ENCODE measurements around the gene OR4X1.
"Not testable (repeated sequence)": the region's sequence is repeated elsewhere in the genome, so short reads cannot be mapped to it uniquely, and the experiment has no call there.

OR4X1 gene, protein sequence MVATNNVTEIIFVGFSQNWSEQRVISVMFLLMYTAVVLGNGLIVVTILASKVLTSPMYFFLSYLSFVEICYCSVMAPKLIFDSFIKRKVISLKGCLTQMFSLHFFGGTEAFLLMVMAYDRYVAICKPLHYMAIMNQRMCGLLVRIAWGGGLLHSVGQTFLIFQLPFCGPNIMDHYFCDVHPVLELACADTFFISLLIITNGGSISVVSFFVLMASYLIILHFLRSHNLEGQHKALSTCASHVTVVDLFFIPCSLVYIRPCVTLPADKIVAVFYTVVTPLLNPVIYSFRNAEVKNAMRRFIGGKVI

DNA sequence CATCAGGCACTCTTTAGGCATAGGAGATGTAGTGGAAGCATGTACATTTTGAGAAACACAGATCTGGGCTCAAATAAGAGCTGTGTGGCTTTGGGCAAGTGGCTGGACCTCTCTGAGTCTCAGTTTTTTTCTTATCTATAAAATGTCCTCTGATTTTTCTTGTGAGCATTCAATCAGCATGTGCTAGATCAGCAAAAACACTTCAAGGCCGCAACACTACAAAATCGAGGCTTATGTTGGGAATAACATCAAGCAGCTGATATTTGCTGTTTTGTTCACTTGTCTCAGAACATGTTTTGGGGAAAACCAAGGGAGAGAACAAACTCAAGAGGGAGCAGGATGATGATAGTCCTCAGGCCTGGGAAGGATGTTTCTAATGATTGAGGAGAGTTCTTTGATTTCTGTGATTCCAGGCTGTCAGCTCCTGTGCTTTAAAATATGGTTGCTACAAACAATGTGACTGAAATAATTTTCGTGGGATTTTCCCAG is at the start of gene OR4X1:
OR4X1 (plus strand) TSS at position 439 of the 489 bp plus-strand sequence; CDS start at position 439, 0 bp downstream.
- POLR2A ChIA-PET (ENCODE audit: low non-redundant PET) = no interaction called here
- DNase-seq (ENCODE audit: low spot score) = no peak
- CTCF ChIA-PET = no interaction called here
- TF ChIP-seq, protein P1, sequence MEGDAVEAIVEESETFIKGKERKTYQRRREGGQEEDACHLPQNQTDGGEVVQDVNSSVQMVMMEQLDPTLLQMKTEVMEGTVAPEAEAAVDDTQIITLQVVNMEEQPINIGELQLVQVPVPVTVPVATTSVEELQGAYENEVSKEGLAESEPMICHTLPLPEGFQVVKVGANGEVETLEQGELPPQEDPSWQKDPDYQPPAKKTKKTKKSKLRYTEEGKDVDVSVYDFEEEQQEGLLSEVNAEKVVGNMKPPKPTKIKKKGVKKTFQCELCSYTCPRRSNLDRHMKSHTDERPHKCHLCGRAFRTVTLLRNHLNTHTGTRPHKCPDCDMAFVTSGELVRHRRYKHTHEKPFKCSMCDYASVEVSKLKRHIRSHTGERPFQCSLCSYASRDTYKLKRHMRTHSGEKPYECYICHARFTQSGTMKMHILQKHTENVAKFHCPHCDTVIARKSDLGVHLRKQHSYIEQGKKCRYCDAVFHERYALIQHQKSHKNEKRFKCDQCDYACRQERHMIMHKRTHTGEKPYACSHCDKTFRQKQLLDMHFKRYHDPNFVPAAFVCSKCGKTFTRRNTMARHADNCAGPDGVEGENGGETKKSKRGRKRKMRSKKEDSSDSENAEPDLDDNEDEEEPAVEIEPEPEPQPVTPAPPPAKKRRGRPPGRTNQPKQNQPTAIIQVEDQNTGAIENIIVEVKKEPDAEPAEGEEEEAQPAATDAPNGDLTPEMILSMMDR (conservative IDR thresholded peaks at IDR 0.05; ENCODE audit: low read depth) = no peak
- H3K27ac ChIP-seq = no peak within 1 kb of the TSS

DNA sequence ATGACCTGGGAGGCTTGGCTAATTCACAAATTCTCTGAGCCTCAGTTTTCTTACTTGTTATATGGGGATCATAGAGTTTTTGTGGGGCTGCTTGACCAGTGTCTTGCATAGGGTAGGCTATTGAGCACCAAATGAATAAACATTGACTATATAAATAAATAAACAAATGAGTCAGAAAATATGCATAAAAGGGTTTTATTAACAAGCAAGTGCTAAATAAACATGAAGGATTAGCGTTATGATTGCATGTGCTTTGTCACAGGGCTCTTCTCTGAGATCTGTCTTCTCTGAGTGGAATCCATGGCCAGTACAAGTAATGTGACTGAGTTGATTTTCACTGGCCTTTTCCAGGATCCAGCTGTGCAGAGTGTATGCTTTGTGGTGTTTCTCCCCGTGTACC is 47.2 kb upstream of the OR4X1 start, which contains the start of gene OR4B1:
OR4B1 (plus strand) TSS at position 301 of the 400 bp plus-strand sequence; CDS start at position 301, 0 bp downstream.
- ChIA-PET CTCF (no interaction called here), POLR2A (ENCODE audit: low non-redundant PET) (no interaction called here)
- DNase-seq (ENCODE audit: low spot score) = no peak

DNA sequence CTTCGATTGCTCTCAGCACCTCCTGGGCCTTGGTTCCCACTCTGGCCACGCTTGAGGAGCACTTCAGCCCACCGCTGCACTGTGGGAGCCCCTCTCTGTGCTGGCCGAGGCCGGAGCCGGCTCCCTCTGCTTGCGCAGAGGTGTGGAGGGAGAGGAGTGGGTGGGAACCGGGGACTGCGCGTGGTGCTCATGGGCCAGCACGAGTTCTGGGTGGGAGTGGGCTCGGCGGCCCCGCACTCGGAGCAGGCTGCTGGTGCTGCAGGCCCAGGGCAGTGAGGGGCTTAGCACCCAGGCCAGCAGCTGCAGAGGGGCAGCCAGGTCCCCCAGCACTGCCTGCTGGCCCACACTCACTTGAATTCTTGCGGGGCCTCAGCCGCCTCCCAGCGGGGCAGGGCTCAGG is 34.9 kb upstream of the OR4X1 start:
- TF ChIP-seq, protein P1 (conservative IDR thresholded peaks at IDR 0.05; ENCODE audit: low read depth) = no peak
- ChIA-PET CTCF (interaction anchor here (0.6 kb wide), 1 partner anchor 296 kb away, joined by 3 read pairs; no protein-coding TSS in a partner anchor), POLR2A (ENCODE audit: low non-redundant PET) (no interaction called here)
- H3K27ac ChIP-seq = no peak overlapping the region
- no peak for DNase-seq (ENCODE audit: low spot score)

More for the DNA sequence above, 47.2 kb upstream of the OR4X1 start, which contains the start of gene OR4B1:
- TF ChIP-seq, protein P1 (conservative IDR thresholded peaks at IDR 0.05; ENCODE audit: low read depth) = no peak
- no peak within 1 kb of the TSS for H3K27ac ChIP-seq

DNA sequence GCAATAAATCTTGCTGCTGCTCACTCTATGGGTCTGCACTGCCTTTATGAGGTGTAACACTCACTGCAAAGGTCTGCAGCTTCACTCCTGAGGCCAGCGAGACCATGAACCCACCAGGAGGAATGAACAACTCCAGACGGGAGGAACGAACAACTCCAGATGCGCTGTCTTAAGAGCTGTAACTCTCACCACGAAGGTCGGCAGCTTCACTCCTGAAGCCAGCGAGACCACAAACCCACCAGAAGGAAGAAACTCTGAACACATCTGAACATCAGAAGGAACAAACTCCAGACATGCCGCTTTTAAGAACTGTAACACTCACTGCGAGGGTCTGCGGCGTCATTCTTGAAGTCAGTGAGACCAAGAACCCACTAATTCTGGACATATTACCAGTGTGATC is 33.6 kb upstream of the OR4X1 start:
- CTCF ChIA-PET = interaction anchor here (0.7 kb wide), 1 partner anchor 20 kb away, joined by 3 read pairs; no protein-coding TSS in a partner anchor
- H3K27ac ChIP-seq; DNase-seq (ENCODE audit: low spot score); POLR2A ChIA-PET (ENCODE audit: low non-redundant PET): not testable (repeated sequence)

DNA sequence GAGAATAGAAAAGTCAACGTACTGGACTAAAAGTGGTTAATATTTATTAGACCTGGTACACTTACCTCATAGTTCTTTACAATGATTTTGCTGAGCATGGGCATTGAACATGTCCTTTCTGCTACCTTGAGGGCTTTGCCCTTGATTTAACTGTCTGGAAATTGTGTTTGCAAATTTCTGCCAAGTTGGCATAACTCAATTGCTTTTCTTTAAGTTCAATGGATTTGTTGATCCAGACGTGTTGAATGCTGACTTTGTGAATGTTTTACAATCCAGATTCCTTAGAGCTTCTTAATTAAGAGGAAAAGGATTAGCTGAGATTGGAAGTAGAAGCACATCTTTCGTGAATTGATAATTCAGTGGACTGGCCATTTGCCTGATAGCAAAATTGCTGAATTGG is 25.9 kb upstream of the OR4X1 start:
- POLR2A ChIA-PET (ENCODE audit: low non-redundant PET) = no interaction called here
- DNase-seq (ENCODE audit: low spot score) = no peak
- CTCF ChIA-PET = no interaction called here
- TF ChIP-seq, protein P1 (conservative IDR thresholded peaks at IDR 0.05; ENCODE audit: low read depth) = no peak
- no peak overlapping the region for H3K27ac ChIP-seq

DNA sequence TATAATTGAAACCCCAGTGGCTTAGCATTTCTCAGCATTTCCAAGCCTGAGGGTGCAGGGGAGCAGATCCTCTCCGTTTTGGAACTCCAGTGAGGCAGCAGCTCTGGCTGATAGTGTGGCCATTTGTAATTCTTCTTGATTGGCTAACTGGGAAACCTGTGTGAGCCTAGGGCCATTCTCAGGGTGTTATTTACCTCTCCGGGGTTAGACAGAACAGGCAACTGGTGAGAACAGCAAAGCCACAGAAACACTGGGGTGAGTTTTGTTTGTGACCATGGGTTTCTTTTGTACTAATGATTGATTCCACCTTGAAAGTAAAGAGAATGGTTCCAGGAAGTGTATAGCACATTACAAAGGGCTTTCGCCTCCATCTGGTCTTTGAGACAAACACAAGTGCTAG is 21.2 kb upstream of the OR4X1 start:
- DNase-seq (ENCODE audit: low spot score) = no peak
- ChIA-PET POLR2A (ENCODE audit: low non-redundant PET) (no interaction called here), CTCF (no interaction called here)
- TF ChIP-seq, protein P1 (conservative IDR thresholded peaks at IDR 0.05; ENCODE audit: low read depth) = no peak
- no peak overlapping the region for H3K27ac ChIP-seq

DNA sequence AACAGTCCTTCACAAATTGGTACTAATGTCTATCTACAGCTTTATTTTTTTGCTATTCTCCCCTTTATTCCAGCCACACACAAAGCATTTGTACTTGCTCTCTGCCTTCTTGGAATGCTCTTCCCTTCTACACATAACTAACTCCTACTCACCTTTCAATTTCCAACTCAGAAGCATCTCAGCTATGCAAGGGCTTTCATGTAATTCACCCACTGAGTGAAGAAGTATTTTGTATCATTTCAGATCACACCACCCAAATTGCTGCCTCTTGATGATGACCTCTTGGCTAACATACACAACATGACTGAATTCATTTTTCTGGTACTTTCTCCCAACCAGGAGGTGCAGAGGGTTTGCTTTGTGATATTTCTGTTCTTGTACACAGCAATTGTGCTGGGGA is 18.9 kb upstream of the OR4X1 start, which contains the start of gene OR4X2:
OR4X2 (plus strand) TSS at position 301 of the 400 bp plus-strand sequence; CDS start at position 301, 0 bp downstream.
- TF ChIP-seq, protein P1 (conservative IDR thresholded peaks at IDR 0.05; ENCODE audit: low read depth) = no peak
- ChIA-PET POLR2A (ENCODE audit: low non-redundant PET) (no interaction called here), CTCF (no interaction called here)
- H3K27ac ChIP-seq = no peak within 1 kb of the TSS
- DNase-seq (ENCODE audit: low spot score) = no peak
